ENCODE data around the gene AVP.

- TF ChIP-seq, protein P1, sequence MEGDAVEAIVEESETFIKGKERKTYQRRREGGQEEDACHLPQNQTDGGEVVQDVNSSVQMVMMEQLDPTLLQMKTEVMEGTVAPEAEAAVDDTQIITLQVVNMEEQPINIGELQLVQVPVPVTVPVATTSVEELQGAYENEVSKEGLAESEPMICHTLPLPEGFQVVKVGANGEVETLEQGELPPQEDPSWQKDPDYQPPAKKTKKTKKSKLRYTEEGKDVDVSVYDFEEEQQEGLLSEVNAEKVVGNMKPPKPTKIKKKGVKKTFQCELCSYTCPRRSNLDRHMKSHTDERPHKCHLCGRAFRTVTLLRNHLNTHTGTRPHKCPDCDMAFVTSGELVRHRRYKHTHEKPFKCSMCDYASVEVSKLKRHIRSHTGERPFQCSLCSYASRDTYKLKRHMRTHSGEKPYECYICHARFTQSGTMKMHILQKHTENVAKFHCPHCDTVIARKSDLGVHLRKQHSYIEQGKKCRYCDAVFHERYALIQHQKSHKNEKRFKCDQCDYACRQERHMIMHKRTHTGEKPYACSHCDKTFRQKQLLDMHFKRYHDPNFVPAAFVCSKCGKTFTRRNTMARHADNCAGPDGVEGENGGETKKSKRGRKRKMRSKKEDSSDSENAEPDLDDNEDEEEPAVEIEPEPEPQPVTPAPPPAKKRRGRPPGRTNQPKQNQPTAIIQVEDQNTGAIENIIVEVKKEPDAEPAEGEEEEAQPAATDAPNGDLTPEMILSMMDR (IDR thresholded peaks at IDR 0.05; ENCODE audit: low read depth, low read length, missing input control), result no peak
- TF ChIP-seq FOXA2 (IDR thresholded peaks at IDR 0.05), result no peak
- TF ChIP-seq, protein P2, sequence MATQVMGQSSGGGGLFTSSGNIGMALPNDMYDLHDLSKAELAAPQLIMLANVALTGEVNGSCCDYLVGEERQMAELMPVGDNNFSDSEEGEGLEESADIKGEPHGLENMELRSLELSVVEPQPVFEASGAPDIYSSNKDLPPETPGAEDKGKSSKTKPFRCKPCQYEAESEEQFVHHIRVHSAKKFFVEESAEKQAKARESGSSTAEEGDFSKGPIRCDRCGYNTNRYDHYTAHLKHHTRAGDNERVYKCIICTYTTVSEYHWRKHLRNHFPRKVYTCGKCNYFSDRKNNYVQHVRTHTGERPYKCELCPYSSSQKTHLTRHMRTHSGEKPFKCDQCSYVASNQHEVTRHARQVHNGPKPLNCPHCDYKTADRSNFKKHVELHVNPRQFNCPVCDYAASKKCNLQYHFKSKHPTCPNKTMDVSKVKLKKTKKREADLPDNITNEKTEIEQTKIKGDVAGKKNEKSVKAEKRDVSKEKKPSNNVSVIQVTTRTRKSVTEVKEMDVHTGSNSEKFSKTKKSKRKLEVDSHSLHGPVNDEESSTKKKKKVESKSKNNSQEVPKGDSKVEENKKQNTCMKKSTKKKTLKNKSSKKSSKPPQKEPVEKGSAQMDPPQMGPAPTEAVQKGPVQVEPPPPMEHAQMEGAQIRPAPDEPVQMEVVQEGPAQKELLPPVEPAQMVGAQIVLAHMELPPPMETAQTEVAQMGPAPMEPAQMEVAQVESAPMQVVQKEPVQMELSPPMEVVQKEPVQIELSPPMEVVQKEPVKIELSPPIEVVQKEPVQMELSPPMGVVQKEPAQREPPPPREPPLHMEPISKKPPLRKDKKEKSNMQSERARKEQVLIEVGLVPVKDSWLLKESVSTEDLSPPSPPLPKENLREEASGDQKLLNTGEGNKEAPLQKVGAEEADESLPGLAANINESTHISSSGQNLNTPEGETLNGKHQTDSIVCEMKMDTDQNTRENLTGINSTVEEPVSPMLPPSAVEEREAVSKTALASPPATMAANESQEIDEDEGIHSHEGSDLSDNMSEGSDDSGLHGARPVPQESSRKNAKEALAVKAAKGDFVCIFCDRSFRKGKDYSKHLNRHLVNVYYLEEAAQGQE (IDR thresholded peaks at IDR 0.05), result no peak
- TF ChIP-seq, protein P3, sequence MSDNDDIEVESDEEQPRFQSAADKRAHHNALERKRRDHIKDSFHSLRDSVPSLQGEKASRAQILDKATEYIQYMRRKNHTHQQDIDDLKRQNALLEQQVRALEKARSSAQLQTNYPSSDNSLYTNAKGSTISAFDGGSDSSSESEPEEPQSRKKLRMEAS (IDR thresholded peaks at IDR 0.05), result no peak
- no peak for TF ChIP-seq EGR1 (IDR thresholded peaks at IDR 0.05; ENCODE audit: low read depth in 2 of 2)
Measured at GRCh38 chr20:3045042-3045815, 39.3 kb downstream of the AVP start.
